Ishikawa (cell line): ENCODE data around the gene ECSCR.
A peak's percentile ranks its signal among the peaks of the same experiment; 100 is the strongest.

Experiments used
- CEBPB ChIP-seq: IDR thresholded peaks from 2 replicates; pipeline ENCODE4 v1.6.1; 2012
- EP300 ChIP-seq: IDR thresholded peaks from 2 replicates; pipeline ENCODE4 v1.6.1; 2012; ENCODE audit warnings: borderline replicate concordance
- RAD21 ChIP-seq: IDR thresholded peaks from 2 replicates; pipeline ENCODE4 v1.6.1; 2012; ENCODE audit warnings: low read depth
- TEAD4 ChIP-seq: IDR thresholded peaks from 2 replicates; pipeline ENCODE4 v1.6.1; 2012
- YY1 ChIP-seq: IDR thresholded peaks from 2 replicates; pipeline ENCODE4 v1.6.1; 2012; ENCODE audit warnings: low read depth
- ZBTB7A ChIP-seq: IDR thresholded peaks from 2 replicates; pipeline ENCODE4 v1.6.1; 2012; ENCODE audit warnings: low read depth
- TF ChIP-seq, protein P1 (sequence below): IDR thresholded peaks from 2 replicates; pipeline ENCODE4 v1.6.1; 2012; ENCODE audit warnings: low read depth, mild to moderate bottlenecking
- TF ChIP-seq, protein P2 (sequence below): IDR thresholded peaks from 2 replicates; pipeline ENCODE4 v1.6.1; 2012

DNA sequence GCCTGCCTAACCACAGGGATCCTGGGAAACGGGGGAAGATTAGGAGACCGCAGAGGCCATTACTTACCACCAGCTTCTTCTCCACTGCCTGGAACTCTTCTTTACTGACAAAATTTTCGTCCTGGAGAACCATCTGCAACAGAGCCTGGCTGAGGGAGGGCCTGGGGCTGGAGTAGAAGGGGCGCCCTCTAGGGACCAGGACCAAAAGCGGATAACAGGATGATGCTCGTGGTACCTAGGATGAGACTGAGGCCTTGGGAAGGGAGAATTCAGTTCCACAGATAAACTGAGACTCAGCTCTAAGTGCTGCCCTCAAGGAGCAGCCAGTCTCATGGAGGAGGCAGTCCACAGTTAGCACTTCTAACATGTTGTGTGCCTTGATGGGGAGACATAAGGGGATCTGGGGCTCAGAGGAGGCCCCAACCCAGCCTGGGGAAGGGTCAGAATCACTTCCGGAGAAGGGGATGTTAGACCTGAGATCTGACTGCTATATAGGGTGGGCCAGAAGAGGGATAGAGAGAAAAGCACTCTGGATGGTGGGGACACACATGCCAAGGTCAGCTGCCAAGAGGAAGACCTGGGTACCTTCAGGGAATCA lies 59.9 kb downstream of the ECSCR start:
- TF ChIP-seq, protein P1, sequence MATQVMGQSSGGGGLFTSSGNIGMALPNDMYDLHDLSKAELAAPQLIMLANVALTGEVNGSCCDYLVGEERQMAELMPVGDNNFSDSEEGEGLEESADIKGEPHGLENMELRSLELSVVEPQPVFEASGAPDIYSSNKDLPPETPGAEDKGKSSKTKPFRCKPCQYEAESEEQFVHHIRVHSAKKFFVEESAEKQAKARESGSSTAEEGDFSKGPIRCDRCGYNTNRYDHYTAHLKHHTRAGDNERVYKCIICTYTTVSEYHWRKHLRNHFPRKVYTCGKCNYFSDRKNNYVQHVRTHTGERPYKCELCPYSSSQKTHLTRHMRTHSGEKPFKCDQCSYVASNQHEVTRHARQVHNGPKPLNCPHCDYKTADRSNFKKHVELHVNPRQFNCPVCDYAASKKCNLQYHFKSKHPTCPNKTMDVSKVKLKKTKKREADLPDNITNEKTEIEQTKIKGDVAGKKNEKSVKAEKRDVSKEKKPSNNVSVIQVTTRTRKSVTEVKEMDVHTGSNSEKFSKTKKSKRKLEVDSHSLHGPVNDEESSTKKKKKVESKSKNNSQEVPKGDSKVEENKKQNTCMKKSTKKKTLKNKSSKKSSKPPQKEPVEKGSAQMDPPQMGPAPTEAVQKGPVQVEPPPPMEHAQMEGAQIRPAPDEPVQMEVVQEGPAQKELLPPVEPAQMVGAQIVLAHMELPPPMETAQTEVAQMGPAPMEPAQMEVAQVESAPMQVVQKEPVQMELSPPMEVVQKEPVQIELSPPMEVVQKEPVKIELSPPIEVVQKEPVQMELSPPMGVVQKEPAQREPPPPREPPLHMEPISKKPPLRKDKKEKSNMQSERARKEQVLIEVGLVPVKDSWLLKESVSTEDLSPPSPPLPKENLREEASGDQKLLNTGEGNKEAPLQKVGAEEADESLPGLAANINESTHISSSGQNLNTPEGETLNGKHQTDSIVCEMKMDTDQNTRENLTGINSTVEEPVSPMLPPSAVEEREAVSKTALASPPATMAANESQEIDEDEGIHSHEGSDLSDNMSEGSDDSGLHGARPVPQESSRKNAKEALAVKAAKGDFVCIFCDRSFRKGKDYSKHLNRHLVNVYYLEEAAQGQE, result no peak
- TF ChIP-seq TEAD4 (no peak), YY1 (no peak), RAD21 (peak; percentile 74), CEBPB (no peak), ZBTB7A (no peak), EP300 (no peak)
- TF ChIP-seq, protein P2, sequence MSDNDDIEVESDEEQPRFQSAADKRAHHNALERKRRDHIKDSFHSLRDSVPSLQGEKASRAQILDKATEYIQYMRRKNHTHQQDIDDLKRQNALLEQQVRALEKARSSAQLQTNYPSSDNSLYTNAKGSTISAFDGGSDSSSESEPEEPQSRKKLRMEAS, result no peak
